ENCODE results near the gene PKNOX1.
"Not testable (repeated sequence)": the region's sequence is repeated elsewhere in the genome, so short reads cannot be mapped to it uniquely, and the experiment has no call there.

PKNOX1 gene

DNA sequence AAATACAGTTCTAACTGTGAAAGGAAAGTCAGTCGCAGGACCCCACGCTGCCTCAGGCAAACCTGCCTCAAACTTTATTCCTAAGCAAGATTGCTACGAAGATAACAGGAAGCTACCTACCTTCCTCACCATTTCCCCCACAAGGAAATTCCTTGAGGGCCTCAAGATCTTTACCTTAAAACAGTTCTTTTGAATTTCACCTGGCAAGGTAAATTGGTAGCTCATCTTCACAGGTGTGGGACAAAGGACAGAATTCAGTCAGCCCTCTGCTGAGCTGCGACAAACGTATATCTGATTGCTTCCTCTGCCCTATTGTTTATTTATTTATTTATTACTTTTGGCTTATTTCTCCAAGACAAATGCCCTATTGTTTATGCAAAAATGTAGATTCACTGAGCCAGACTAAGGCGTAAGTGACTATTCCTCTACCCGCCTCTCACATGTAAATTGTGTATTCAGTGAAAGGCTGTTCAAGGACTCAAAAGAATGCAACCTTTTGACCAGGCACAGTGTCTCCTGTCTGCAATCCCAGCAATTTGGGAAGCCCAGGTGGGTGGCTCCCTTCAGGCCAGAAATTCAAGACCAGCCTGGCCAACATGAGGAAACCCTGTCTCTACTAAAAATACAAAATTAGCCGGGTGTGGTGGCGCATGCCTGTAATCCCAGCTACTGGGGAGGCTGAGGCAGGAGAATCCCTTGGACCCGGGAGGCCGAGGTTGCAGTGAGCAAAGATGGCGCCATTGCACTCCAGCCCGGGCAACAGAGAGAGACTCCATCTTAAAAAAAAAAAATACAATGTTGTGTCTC, 17.3 kb upstream of the PKNOX1 start:
- ATAC-seq: peak; percentile 92 to 97

DNA sequence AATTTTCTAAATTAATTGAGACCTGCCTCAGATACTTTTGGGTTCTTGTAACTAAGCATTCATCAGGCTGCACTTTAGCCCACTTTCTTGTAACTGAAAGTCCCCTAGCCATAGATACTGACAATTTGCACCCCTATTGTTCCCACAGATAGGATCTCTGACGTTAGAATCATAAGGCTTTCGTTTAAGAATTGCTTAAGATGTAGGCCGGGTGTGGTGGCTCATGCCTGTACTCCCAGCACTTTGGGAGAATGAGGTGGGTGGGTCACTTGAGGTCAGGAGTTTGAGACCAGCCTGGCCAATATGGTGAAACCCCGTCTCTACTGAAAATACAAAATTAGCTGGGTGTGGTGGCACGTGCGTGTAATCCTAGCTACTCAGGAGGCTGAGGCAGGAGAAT, 16.2 kb upstream of the PKNOX1 start:
- ATAC-seq: not testable (repeated sequence)

DNA sequence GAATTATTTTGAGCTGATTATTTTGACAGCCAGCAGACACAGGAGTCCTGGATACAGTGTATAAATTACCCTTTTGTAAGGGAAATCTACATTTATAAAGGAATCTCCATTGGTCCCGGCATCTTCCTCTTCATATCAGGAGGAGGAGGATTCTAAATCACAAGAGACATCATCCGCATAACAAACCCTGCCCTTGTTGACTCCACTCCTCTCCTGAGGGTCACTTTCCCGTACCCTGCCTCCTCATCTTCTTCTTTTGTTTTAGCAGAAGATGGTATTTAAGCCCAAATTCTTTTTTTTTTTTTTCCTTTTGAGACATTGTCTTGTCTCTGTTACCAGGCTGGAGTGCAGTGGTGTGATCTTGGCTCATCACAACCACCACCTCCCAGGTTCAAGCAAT, 14.6 kb upstream of the PKNOX1 start:
- no peak for ATAC-seq

DNA sequence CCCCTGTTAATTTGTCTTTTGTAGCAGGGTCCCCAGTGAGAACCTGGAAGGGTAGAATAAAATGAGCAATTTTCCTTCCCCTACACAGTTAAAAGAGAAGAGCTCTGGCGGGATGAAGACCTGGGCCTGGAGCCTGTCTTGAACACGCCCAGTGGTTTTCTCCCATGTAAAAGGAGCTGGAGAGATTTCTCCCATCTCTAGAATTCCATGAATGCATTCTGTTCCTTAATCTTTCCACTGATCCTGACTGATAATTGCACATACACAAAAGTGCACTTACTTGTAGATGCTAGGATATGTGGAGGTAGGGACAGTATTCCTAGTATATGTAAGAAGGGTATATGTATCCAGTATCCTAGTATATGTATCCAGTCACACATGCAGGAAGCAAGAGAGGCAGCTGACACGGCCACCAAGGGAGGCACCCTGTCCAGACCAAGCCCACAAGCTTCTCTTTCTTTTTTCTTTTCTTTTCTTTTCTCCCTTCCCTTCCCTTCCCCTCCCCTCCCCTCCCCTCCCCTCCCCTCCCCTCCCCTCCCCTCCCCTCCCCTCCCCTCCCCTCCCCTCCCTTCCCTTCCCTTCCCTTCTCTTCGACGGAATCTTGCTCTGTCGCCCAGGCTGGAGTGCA, 11.9 kb upstream of the PKNOX1 start:
- ATAC-seq: no peak

DNA sequence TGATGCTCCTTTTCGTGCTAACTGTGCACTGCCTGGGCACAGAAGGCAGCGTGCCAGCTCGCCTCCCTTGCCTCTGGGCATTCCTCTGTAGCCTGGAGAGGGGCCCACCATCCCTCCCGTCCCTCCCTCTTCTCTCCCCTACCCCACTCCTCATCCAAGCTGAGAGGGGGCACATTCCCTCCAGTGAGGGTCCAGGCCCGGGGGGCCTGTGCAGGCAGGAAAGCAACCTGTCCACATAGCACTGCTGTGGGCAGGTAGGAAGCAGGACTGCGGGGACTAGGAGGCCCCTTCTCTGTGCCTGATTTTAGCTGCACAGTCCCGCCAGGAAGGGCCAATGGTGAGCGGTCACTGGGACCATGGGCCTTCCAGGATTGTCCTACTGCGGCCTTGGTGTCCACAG, 10.3 kb upstream of the PKNOX1 start:
- ATAC-seq: no peak

DNA sequence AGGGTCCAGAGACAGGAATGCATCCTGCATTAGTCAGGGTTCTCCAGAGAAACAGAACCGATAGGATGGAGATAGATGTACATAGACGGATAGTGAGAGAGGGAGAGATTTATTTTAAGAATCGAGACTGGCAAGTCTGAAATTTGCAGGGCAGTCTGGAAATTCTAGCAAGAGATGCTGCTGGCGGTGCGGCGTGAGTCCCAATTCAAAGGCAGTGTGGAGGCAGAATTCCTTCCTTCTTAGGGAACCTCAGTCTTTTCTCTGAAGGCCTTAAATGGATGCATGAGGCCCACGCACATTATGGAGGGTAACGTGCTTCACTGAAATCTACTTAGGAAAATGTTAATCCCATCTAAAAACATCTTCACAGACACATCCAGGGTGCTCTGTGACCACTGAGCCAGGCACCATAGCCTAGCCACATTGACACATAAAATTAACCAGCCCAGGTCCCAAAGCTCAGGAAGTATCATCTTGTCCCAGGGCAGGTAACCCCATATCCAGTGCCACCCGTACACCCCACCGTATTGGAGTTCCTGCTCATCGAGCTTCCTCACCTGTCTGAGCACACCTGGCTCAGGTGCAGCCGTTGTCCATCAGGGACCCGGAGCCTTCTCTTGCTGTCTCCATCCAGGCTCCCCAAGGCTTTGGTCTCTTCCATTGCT, 9.7 kb upstream of the PKNOX1 start:
- ATAC-seq: no peak

DNA sequence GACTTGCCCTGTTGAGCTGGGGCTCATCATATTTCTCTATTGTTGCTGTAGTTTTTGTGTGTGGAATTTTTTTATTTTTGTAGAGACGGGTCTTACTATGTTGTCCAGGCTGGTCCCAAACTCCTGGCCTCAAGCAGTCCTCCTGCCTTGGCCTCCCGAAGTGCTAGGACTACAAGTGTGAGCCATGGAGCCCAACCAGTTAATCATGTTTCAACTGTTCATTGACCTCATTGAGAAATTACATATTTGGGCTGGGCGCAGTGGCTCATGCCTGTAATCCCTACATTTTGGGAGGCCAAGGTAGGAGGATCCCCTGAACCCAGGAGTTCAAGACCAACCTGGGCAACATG, 9.2 kb upstream of the PKNOX1 start:
- ATAC-seq: no peak

DNA sequence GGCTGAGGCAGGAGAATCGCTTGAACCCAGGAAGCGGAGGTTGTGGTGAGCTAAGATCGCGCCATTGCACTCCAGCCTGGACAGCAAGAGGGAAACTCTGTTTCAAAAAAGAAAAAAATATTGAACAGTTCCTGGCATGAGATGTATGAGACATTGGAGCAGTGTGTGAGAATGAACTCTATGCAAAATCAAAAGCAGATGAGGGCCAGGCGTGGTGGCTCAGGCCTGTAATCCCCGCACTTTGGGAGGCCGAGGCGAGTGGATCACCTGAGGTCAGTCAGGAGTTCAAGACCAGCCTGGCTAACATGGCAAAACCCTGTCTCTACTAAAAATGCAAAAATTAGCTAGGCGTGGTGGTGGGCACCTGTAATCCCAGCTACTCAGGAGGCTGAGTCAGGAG, 6.7 kb upstream of the PKNOX1 start:
- not testable (repeated sequence) for ATAC-seq

DNA sequence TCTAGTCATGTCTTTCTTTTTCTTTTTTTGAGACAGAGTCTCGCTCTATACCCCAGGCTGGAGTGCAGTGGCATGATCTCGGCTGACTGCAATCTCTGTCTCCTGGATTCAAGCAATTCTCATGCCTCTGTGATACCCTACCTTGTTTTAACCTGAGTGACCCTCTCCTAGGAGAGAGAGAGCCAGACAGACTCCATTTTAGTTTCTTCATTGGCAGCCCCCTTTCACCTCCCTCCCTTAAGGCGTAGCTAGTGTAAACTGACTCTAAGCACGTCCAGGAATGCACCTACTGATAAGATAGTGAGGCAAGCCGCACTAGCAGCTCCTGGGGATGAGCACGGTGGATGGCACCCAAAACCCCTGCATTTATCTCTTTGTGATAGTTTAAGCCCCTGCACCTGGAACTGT, 5.2 kb upstream of the PKNOX1 start:
- no peak for ATAC-seq

DNA sequence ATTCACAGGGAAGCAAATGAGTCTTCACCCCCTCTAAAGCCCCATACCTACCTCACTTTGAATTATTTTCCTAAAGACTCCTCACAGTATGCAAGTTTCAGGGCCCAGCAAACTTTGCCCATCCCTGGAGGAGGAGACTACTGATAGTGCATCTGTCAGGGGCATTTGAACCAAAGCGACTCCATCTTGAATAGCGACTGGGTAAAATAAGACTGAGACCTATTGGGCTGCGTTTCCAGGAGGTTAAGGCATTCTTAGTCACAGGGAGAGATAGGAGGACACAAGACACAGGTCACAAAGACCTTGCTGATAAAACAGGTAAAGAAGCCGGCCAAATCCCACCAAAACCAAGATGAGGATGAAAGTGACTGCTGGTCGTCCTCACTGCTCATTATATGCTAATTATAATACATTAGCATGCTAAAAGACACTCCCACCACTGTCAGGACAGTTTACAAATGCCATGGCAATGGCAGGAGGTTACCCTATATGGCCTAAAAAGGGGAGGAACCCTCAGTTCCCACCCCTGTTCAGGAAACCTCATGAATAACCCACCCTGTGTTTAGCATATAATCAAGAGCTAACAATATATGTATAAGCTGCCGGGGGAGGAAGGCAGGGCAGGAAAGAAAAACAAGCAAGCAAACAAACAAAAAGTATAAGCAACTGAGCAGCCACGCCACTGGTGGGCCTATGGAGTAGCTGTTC, 3.3 kb upstream of the PKNOX1 start:
- ATAC-seq: no peak

DNA sequence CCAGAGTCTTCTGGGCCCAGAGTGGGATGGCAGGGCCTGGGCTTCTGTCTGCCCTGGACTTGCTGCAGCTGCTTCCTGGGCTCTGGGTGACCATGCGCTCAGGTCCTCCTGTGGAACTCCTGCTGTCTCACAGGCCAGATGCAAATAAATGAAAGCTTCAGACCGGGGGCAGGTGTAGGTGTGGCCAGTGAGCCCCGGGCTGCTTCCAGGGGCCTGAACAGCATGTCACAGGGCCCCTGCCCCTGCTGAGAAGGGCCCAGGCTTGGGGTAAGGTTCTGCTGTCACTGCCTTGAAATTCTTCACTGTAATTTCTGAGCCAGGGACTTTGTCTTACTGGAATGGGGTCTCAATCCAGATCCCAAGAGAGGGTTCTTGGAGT, 2.5 kb upstream of the PKNOX1 start:
- no peak for ATAC-seq

DNA sequence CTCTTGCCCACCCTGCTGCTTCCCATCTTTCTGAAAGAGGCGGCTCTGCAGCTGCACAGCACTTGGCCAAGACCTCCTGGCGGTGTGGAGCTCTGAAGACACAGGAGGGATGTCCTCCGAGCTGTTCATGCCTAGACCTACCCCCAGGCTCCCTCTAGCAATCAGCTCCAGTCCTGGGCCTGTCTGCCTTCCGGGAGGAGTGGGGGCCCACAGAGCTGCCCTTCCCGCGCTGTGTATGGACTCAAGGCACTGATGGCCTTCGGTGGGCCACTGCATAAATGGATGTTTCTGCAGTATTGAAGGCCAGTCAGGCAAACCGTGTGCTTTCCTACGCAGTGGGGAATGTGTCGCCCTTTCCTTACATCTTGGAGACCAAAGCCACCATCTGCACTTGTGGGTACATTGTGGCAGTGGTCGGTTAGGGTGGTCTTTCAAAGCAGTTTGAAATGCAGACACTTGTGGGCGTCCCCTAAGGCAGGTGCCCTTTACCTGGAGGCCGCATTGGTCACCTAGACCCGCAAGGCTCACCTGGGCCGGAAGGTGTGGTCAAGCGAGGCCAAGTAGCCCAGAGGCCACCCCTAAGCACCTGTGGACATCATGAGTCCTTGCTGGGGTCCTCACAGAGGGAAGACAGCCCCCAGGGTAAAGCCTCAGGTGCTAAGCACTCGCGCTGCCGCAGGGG, 912 bp upstream of the PKNOX1 start:
- ATAC-seq: no peak

DNA sequence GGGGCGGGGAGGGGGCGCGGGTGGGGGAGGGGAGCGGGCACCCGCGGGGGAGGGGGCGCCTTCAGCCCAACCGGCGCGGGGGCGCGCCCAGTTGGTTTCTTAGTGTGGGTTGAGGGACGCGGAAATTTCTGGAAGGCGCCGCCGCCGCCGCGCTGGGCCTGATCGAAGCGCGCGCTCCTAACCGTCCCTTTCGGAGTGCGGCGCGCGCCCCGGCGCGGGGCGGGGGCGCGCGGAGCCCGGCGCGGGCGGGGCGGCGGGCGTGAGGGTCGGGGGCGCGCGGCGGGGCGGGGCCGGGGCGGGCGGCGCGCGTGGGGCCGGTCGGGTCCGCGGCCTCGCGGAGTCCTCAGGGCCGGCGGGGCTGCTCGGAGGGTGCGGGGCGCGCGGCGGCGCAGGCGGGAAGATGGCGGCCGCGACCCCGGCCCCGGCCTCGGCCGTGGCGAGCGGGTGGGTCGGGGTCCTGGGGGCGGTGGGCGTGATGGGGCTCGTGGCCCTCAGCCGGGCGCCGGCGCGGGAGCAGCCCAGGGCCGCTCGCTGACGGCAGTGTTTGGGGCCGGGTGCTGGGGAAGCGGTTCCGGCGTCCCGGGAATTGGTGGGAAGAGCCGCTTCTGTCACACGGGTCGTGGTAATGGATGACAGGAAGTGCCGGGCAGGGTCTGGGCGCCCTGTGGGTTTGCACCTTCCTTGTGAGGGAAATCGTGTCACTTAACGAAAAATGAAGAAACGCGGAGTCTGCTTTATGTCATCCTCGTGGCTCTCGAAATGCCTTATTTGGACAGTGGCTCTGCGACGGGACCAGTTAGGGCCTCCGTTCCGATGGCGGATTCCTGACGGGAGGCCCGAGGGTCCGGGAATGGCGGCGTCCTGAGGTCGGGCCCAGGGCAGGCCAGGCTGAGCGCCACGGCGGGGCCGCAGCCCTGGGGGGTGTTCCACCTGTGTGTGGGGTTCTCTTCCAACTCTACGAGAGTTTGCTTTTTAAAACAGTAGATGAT, 764 bp downstream of the PKNOX1 start:
- ATAC-seq: peak; percentile 7 to 9

DNA sequence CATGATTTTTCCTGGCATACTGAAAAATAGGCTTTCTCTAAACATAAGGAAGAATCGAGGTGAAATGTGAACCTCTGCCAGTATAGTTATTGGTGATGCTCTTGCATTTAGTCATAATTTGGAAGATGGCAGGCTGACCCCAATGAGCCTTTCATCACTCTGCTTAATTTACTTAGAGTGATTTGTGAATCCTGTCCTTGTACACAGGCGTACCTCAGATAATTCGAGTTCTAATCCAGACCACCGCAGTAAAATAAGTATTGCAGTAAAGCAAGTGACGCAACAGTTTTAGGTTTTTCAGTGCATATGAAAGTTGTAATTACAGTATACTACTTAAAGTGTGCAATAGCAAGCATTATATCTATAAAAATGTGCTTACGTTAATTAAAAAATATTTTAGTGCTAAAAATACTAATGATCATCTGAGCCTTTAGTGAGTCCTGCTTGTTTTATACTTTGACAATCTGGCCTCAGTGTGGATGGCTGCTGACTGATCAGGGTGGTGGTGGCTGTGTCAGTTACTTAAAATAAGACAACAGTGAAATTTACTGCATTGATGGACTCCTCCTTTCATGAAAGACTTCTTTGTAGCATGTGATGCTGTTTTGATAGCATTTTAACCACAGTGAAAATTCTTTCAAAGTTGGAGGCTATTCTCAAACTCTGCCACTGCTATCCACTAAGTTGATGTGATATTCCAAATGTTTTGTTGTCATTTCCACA, 1.7 kb downstream of the PKNOX1 start:
- no peak for ATAC-seq

DNA sequence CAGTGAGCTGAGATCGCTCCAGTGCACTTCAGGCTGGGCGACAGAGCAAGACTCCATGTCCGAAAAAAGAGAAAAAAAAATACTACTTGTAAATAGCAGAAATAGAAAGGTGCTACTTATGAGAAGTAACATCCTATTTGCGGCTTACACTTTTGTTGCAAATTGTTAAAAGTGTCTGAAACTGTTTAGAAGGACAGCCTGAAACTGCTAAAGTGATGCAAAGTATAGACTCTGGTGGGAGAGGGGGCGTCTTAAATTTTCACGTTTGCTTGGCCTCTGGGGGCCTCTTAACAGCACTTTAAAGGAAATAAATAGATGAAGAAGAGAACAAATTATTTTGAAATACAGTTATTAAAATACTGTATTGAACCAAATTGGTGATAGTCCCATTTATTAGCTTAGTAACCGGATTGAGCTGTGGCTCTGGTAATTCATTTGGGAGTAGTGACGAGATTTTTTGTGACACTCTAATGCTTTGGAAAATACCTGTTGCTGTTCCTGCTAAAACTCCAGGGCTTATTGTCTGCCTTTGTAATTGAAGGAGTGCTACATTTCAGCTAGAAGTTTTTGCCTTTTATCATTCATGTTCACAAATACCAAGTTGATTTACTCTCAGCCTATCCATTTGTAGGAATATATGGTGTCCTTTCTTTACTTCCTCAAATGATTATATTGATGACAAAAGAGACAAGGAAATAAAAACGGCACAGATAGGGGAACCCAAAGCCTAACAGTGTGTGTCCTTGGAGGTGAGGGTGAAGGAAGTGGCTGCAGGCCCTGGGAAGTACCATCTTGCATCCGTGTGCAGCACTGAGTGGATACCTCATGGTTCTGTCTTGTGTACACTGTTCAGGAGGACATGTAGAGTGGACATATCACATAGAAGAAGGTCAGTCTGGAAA, 6.2 kb downstream of the PKNOX1 start:
- no peak for ATAC-seq

DNA sequence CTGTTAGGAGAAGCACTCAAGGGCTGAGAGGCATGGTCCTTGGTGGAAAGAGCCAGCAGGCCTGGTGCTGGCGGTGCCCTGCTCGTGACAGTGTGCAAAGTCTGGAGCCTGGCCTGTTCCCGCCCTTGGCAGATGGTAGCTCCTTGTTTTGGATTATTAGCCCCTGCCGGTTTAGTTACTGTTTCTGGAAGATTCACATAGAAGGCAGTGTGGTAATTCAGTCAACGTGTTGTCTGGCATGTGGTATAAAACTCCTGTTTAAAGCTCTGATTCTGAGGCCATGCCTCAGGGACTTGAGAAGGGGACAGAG, 6.8 kb downstream of the PKNOX1 start:
- ATAC-seq: no peak

DNA sequence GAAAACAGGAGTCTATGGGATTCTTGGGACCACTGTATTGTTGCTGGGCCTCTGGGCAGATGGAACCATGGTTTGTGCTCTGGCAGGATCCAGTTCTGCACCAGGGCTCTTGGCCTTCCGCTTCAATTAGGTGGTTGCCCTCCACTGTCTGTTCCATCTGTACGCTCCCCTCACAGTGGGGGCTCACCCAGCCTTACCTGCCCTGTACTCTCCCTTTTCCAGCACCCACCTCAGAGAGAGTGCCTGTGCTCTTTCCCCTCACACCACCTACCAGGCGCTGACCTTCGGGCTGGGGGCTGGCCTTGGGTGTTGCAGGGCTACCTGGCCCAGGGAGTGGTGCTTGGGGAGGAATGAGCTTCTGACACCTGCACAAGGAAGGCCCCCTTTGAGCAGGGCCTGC, 7.5 kb downstream of the PKNOX1 start:
- ATAC-seq: no peak

DNA sequence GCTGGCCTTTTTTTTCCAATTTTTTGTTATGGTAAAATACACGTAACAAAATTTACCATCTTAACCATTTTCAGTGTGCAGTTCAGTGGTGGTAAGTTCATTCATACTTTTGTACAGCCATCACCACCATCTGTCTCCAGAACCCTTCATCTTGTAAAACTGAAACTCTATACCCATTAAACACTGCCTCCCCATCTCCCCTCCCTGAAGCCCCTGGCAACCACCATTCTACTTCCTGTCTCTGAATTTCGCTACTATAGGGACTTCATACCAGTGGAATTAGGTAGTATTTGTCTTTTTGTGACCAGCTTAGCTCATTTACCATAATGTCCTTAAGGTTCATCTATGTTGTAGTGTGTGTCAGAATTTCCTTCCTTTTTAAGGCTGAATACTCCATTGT, 8.7 kb downstream of the PKNOX1 start:
- peak in 1 of 2 donors; percentile 20 for ATAC-seq

DNA sequence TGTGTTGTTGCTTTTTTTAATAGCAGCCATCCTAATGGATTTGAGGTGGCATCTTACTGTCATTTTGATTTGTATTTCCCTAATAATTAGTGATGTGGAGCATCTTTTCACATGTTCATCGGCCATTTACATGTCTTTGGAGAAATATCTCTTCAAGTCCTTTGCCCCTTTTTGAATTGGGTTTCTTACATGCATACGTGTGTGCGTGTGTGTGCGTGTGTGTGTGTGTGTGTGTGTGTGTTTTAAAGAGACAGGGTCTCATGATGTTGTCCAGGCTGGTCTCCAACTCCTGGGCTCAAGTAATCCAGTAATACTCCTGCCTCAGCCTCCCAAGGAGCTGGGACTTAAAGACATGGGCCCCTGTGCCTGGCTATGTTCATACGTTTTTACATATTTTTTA, 9.5 kb downstream of the PKNOX1 start:
- ATAC-seq: no peak

Data from activated CD4-positive, CD25-positive, alpha-beta regulatory T cell treated with anti-CD3 and anti-CD28 coated beads, Interleukin-2, amount 50 U/mL, for 24 hours (primary cell).